ENCODE data around the gene LRP3.
"Not testable (repeated sequence)": the region's sequence is repeated elsewhere in the genome, so short reads cannot be mapped to it uniquely, and the experiment has no call there.

LRP3 gene

DNA sequence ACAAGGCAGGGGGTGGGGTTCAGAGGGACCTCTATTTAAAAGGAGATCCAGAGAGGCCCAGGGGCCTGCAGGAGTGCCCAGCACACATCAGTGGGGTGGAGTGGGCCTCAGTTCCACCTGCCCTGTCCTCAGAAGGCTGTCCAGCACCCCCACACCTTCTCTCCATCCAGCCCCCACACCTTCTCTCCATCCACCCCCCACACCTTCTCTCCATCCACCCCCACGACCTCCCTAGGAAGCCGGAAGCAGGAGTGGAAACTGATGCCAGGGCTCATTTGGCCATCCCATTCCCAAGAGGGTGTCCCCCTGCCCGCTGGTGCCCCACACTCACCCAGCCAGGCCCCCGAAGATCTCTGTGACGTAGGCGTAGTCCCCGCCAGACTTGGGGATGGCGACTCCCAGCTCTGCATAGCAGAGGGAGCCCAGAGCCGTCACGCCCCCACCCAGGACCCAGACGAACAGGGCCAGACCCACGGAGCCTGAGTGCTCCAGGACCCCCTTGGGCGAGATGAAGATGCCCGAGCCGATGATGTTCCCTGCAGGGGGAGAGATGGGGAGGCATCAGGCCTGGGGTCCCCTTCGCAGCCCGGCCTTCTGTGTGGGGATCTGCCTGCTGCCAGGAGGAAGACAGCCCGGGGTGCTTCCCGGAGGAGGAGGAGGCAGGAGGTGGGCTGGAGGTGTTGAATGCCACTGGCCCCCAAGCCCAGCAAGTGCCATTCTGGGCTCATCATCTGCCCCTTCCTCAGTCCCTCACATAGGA lies 21.5 kb downstream of the LRP3 start:
- no peaks in the 10 kb centered on the region for H3K36me3 Mint-ChIP-seq
- no peaks in the 10 kb centered on the region for H3K4me1 Mint-ChIP-seq
- no peak overlapping the region for H3K4me3 Mint-ChIP-seq
- no peak for DNase-seq (ENCODE audit: low spot score in 2 of 2)
- no peak for ATAC-seq
- no peak overlapping the region for H3K27ac Mint-ChIP-seq
- no peaks in the 10 kb centered on the region for H3K9me3 Mint-ChIP-seq

DNA sequence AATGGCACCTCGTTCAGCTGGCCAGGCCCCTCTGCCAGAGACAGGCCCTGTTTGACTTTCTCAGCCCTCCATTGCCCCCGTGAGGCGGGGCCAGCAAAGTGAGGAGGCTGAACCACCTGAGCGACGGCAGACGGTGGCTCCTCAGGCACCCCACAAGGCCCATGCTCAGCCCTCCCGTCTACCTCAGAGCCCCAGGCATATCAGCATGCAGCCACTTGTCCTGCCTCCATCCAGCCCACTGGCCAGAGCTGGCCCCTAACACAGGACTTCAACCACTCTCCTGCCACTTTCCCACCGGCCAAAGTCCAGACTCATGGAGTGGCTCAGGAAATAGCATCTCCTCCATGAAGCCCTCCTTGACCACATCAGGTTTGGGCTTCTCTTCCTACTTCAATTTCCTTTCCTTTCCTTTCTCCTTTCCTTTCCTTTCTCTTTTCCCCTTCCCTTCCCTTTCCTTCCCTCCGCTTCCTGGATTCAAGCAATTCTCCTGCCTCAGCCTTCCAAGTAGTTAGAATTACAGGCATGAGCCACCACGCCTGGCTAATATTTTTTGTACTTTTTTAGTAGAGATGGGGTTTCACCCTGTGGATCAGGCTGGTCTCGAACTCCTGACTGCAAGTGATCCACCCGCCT lies 22.2 kb downstream of the LRP3 start:
- Mint-ChIP-seq H3K4me3 (no peak overlapping the region), H3K9me3 (no peaks in the 10 kb centered on the region), H3K36me3 (no peaks in the 10 kb centered on the region), H3K27ac (no peak overlapping the region), H3K4me1 (no peaks in the 10 kb centered on the region)
- ATAC-seq (no peak), DNase-seq (ENCODE audit: low spot score in 2 of 2) (no peak)

DNA sequence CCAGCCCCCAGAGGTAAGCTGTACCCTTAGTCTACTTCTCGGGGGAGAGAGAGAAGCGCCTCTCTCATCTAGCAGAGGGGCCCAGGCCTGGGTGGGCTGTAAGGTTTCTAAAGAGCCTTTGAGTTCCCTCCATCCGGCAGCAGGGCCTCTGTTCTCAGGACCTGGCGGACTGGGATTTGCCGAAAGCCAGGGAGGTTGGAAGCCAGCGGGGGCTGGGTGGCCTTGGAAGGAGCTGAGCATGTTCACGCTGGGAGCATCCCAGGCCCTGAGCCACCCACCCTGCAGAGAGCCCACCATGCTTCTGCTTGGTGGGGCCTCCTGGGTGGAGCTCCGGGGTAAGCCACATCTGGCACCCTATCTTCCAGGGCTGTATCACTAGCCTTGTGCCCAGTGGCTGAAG lies 23.8 kb downstream of the LRP3 start:
- Mint-ChIP-seq H3K4me3 (no peak overlapping the region), H3K27ac (no peak overlapping the region), H3K4me1 (no peaks in the 10 kb centered on the region), H3K9me3 (no peaks in the 10 kb centered on the region), H3K36me3 (no peaks in the 10 kb centered on the region)
- ATAC-seq (no peak), DNase-seq (ENCODE audit: low spot score in 2 of 2) (no peak)

DNA sequence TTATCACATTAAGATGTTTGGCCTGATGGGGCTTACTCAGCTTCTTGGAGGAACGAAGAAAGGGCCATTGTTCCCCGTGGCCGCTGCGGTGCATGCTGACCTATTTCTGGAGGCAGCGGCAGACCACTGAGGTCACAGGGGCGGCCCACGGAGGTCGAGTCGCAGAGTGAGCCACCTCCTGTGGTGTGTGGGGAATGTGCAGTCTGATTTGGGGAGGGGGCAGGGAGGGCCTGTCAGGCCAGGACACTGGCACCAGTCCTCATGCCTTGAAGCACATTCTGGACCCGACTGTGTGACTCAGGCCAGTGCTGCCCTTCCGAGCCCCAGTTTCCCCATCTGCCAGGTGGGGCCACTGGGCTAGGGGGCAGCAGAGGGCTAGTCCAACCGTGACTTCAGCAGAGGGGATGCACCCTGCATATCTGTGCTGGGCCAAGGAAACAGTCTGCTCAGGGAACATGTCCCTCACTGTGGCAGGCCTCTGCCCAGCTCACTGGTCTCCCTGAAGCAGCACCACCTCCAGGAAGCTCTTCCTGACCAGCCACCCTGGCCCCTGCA lies 25.2 kb downstream of the LRP3 start:
- H3K36me3 Mint-ChIP-seq = no peaks in the 10 kb centered on the region
- H3K27ac Mint-ChIP-seq = no peak overlapping the region
- H3K4me3 Mint-ChIP-seq = no peak overlapping the region
- no peaks in the 10 kb centered on the region for H3K9me3 Mint-ChIP-seq
- no peak for DNase-seq (ENCODE audit: low spot score in 2 of 2)
- no peaks in the 10 kb centered on the region for H3K4me1 Mint-ChIP-seq
- ATAC-seq = peak; percentile 39

DNA sequence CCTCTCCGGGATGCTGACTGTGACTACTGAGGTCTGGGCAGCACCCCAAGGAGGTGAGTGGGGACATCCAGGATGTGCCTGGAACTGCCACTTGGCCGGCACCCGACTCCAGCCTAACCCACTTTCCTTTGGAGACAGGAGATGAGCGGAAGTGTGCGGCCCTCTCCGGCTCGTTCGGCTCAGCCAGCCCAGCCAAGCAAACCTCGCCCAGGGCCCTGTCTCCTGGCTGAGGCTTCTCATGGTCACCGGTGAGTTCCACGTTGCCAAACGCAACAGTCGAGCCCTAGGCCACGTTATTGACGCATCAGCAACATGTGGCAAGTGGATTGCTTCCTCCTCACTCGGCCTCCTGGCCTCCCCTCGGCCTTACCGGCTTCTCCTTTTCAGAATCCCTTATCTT lies 26.0 kb downstream of the LRP3 start:
- Mint-ChIP-seq H3K27ac (no peak overlapping the region), H3K9me3 (no peaks in the 10 kb centered on the region), H3K4me1 (no peaks in the 10 kb centered on the region), H3K4me3 (no peak overlapping the region), H3K36me3 (no peaks in the 10 kb centered on the region)
- ATAC-seq = no peak
- DNase-seq (ENCODE audit: low spot score in 2 of 2) = no peak

DNA sequence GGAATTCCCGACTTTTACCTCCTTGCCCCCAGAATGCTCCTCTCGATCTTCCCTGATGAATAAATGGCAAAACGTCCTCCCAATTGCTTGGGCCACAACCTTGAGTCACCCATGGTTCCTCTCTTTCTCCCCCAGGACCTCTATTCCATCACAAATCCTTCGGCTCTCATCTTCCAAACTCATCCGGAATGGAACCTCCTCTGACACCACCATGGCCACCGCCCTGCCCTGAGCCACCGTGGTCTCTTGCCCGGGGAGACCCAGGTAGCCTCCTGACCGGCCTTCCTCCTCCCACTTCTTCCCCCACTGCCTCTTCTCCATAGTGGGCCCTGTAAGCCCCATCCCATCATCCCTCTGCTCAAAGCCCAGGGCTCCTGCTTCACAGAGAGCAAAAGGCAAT lies 26.6 kb downstream of the LRP3 start:
- no peaks in the 10 kb centered on the region for H3K4me1 Mint-ChIP-seq
- H3K4me3 Mint-ChIP-seq = no peak overlapping the region
- H3K9me3 Mint-ChIP-seq = no peaks in the 10 kb centered on the region

DNA sequence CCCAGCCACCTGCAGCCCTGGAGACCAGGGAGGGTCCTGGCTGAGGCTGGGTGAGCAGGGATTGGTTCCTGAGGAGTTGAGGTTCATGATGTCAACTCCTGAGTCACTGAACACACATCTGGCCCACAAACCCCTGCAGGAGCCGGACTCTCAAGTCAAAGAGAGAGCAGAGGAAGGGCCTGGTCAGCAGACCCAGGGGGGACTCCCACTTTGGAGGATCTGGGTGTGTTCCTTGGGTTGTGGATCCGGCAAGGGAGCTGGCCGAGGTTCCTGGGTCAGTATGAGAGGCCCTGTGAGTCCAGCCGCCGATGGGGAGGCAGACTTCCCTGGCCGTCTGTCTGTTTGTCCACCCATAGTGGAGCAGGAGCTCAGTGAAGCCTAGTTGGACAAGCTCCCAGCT lies 27.5 kb downstream of the LRP3 start:
- H3K4me3 Mint-ChIP-seq = no peak overlapping the region

More for the DNA sequence above, 26.6 kb downstream of the LRP3 start:
- DNase-seq (ENCODE audit: low spot score in 2 of 2) = no peak
- no peak for ATAC-seq
- Mint-ChIP-seq H3K27ac (no peak overlapping the region), H3K36me3 (no peaks in the 10 kb centered on the region)

DNA sequence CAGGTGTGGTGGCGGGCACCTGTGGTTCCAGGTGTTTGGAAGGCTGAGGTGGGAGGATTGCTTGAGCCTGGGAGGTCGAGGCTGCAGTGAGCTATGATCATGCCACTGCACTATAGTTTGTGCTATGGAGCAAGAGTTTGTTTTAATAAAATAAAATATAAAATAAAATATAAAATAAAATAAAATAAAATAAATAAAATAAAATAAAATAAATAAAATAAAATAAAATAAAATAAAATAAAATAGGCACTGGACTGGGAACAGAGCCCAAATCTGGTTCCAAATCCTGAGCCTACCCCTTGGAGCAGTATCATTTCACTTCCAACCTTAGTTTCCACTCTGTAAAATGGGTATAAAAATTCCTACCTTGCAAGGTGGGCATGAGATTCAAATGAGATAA lies 28.1 kb downstream of the LRP3 start:
- not testable (repeated sequence) for DNase-seq (ENCODE audit: low spot score in 2 of 2); H3K4me1 Mint-ChIP-seq; H3K4me3 Mint-ChIP-seq; H3K9me3 Mint-ChIP-seq; H3K36me3 Mint-ChIP-seq; H3K27ac Mint-ChIP-seq; ATAC-seq

More for the DNA sequence above, 27.5 kb downstream of the LRP3 start:
- Mint-ChIP-seq H3K36me3 (no peaks in the 10 kb centered on the region), H3K4me1 (peaks cover 8% of the 10 kb centered on the region), H3K27ac (no peak overlapping the region), H3K9me3 (no peaks in the 10 kb centered on the region)
- no peak for ATAC-seq
- DNase-seq (ENCODE audit: low spot score in 2 of 2) = no peak

DNA sequence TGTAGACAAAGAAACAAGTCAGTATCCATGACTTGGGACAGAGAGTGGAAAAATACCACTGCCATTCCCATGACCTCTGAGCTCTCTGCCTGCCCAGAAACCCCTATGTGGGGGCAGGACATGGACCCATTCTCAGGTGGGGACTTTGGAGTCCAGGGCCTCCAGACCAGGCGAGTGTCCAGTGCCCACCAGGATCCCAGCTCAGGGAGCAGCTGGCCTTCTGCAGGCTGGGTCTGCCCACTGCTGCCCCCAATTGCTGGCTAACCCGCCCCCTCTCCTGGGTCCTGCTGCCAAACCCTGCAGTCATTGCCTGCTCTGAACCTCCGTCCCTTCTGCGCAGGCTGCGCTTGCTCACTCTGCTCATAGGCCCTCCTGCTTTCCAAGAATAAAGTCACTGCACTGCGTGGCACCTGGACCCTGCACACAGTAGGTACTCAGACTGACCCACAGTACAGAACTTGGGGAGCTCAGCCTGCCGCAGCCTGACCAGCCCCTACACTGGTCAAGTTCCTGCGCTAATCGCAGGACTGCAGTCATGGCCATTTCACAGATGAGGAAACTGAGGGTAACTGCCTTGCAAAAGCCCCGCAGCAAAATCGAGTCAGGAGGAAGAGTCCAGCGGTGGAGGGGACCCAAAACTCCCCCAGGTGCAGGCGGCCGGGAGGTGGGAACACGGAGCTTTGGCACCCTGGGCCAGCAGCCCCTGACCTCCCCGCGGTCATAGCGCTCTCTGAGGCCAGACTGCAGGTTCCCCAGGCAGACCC lies 30.7 kb downstream of the LRP3 start:
- DNase-seq (ENCODE audit: low spot score in 2 of 2) = no peak
- Mint-ChIP-seq H3K4me3 (no peak overlapping the region), H3K4me1 (peaks cover 8% of the 10 kb centered on the region), H3K27ac (no peak overlapping the region), H3K36me3 (no peaks in the 10 kb centered on the region), H3K9me3 (peaks cover 12% of the 10 kb centered on the region)
- ATAC-seq = no peak

DNA sequence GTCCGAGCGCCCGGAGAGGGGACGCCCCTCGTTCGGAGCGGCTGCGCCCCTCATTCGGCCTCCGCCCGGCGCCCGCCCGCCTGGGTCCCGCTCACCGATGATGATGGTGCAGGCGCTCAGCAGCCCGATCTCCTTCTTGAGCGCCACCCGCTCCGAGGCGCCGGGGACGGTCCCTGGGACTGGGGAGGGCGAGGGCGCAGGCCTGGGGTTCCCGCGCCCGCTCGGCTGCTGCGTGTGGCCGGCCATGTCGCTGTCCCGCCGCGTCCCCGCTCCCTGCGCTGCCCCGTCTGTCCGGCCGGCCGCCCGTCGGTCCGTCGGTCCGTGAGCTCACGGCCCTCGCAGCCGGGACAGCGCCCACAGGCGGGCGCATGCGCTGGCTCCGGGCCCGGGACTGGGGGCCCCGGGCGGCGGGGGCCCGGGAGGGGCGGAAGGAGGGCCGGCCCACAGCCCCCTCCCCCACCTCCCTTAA lies 31.4 kb downstream of the LRP3 start, which contains the start of gene SLC7A10:
Gene SLC7A10, minus strand, starts transcription at position 393 of the 469 bp plus-strand sequence. Its CDS starts 147 bp downstream, at position 246.
- Mint-ChIP-seq H3K36me3 (no peaks in the 10 kb centered on the region), H3K4me3 (peak within 1 kb of the TSS; percentile 54), H3K4me1 (peaks cover 8% of the 10 kb centered on the region), H3K9me3 (peaks cover 12% of the 10 kb centered on the region), H3K27ac (no peak within 1 kb of the TSS)
- no peak for ATAC-seq
- DNase-seq (ENCODE audit: low spot score in 2 of 2) = no peak

DNA sequence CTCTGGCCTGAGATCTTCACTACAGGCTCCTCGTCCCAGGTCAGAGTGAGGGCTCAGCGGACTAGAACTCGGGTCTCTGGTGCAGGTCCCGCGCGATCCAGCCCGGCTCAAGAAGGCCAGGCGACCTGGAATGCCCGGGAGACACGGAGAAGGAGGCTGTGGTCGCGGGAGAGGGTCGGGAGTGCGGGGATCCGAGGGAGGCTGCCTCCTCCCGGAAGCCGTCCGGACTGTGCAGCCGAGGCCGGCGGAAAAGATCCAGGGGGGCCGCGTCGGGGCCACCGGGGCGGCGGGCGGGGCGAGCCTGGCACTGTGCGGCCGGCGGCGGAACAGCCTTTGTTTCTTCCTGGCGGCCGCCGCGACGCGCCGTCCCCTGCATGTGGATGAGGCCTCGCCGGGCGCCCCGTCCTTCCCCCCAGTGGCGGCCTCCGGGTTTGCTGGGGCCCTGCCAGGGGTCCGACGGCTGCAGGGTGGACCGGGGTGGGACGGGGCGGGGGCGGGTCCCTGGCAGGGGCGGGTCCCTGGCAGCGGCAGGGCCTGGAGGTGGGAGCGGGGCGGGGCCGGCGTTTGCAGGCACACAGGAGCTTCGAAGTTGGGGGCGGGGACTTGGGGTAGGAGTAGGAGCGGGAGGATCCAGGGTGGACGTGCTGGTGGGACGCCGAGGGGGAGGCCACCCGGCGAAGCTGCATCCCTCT lies 32.6 kb downstream of the LRP3 start:
- ATAC-seq (peak; percentile 31), DNase-seq (ENCODE audit: low spot score in 2 of 2) (no peak)
- peaks cover 12% of the 10 kb centered on the region for H3K9me3 Mint-ChIP-seq
- H3K27ac Mint-ChIP-seq = no peak overlapping the region
- H3K36me3 Mint-ChIP-seq = no peaks in the 10 kb centered on the region
- H3K4me1 Mint-ChIP-seq = peaks cover 8% of the 10 kb centered on the region
- peak overlapping the region; percentile 54 for H3K4me3 Mint-ChIP-seq

DNA sequence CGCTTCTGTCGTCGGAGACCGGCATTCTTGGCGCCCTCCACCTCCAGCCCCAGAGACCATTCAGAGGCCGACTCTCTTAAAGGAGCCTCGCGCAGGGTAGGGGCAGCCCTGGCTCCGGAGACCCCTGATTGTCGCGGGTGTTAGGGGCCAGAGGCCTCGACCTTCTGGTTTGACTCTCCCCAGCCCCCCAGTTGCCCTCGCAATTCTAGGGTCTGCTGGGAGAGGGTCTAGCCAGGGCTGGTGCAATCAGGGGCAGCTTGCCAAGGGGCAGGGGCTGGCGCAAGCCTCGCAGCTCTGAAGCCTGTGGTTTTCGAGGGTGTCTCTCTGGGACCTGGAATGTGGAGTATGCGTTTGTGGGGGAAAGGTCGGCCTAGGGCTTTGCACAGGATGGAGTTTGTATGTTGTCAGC lies 33.1 kb downstream of the LRP3 start:
- Mint-ChIP-seq H3K4me3 (peak overlapping the region; percentile 54), H3K27ac (no peak overlapping the region), H3K36me3 (no peaks in the 10 kb centered on the region), H3K9me3 (peaks cover 12% of the 10 kb centered on the region), H3K4me1 (peaks cover 8% of the 10 kb centered on the region)
- DNase-seq (ENCODE audit: low spot score in 2 of 2) (no peak), ATAC-seq (no peak)

DNA sequence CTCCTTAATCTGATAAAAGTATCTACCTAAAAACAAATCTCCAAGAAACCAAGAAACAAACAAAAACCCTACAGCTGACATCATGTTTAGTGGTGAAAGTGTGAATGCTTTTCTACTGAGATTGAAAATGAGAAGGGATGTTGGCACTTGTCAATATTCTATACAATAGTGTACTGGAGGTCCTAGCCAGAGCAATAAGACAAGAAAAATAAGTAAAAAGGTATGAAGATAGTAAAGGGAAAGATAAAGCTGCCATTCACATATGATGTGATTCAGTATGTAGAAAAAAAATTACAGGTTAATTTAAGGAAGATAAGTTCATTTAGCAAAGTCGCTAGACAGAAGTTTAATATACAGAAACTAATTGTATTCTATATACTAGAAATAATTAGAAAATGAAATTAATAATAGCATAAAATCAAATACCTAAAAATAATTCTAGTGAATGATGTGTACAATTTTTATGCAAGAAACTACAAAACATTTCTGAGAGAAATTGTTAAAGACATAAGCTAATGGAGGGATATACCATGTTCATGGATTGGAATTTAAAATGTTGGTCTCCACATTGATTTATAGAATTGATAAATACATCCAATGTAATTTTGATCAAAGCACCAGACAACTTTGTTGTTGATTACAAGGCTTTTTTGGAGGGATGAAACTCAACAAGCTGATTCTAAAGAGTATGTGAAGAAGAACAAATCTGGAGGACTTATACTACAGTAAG lies 33.9 kb downstream of the LRP3 start:
- Mint-ChIP-seq H3K27ac (no peak overlapping the region), H3K4me1 (peaks cover 8% of the 10 kb centered on the region), H3K9me3 (peaks cover 12% of the 10 kb centered on the region), H3K36me3 (no peaks in the 10 kb centered on the region), H3K4me3 (no peak overlapping the region)
- DNase-seq (ENCODE audit: low spot score in 2 of 2) (no peak), ATAC-seq (no peak)

DNA sequence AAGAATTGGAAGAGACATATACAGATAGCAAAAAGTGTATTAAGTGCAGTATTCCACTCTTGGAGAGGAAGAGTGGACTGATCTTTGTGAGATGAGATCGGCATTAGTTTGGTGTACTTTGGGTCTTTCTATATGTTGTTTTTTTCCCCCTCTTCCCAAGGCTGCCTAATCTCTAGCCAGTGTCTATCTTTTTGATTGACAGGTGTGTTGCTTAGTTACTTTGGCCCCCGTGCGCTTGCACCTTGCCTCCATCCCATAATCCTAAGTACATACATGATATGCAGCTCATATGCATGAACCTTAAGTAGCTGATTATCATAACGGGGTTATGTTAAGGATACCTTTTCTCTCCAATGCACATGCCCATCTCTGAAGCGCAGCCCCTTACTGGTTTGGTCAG lies 35.8 kb downstream of the LRP3 start:
- H3K27ac Mint-ChIP-seq = no peak overlapping the region
- peaks cover under 1% of the 10 kb centered on the region for H3K36me3 Mint-ChIP-seq
- DNase-seq (ENCODE audit: low spot score in 2 of 2) (no peak), ATAC-seq (no peak)
- peaks cover 12% of the 10 kb centered on the region for H3K9me3 Mint-ChIP-seq
- no peak overlapping the region for H3K4me3 Mint-ChIP-seq
- H3K4me1 Mint-ChIP-seq = peaks cover 8% of the 10 kb centered on the region

Measured in stimulated activated effector memory CD8-positive, alpha-beta T cell treated with anti-CD3 and anti-CD28 coated beads, Interleukin-12 subunit alpha, Interleukin-12 subunit beta, amount 100 ng/mL, for 72 hours (primary cell).